NCI-H82 treated with DMSO at 0.1 percent for 48 hours (cell line): ENCODE data around the gene MTERF1.
"Not testable (repeated sequence)": the region's sequence is repeated elsewhere in the genome, so short reads cannot be mapped to it uniquely, and the experiment has no call there.

Source experiments
- DNase-seq: peaks from one replicate; lab custom pipeline; 2025; ENCODE audit not compliant: unreplicated experiment; lab: John Stamatoyannopoulos, UW

Gene MTERF1

DNA sequence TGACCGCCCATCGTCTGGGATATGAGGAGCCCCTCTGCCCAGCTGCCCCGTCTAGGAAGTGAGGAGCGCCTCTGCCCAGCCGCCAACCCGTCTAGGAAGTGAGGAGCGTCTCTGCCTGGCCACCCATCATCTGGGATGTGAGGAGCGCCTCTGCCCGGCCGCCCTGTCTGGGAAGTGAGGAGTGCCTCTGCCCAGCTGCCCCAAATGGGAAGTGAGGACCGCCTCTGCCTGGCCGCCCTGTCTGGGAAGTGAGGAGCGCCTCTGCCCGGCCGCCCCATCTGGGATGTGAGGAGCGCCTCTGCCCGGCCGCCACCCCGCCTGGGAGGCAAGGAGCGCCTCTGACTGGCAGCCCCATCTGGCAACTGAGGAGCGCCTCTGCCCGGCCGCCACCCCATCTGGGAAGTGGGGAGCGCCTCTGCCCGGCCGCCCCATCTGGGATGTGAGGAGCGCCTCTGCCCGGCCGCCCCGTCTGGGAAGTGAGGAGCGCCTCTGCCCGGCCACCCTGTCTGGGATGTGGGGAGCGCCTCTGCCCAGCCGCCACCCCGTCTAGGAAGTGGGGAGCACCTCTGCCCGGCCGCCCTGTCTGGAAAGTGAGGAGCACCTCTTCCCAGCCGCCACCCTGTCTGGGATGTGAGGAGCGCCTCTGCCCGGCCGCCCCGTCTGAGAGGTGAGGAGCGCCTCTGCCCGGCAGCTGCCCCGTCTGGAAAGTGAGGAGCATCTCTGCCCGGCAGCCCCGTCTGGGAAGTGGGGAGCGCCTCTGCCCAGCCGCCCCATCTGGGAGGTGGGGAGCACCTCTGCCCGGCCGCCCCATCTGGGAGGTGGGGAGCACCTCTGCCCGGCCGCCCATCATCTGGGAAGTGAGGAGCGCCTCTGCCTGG is 7.1 kb upstream of the MTERF1 start:
- not testable (repeated sequence) for DNase-seq

GRCh38 chr7:91883676-91884362 is 3.3 kb upstream of the MTERF1 start:
- DNase-seq: no peak

DNA sequence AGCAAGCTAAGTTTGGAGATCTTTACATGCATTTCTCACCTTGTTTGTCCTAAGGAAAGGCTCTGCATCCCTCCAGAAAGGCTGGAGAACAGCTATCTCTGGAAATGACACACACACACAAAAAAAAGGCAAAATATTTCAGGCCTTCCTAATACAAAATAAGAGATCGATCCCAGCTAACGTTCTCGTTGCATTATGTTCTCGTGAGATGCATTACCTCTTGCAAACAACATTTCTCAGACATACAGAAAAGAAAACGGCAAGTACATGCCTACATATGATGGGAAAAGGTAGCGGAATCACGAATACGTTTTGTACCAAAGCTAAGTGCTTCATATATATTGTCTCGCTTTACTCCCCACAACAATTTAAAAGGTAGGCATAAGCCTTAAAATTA is 488 bp downstream of the MTERF1 start:
- no peak for DNase-seq

DNA sequence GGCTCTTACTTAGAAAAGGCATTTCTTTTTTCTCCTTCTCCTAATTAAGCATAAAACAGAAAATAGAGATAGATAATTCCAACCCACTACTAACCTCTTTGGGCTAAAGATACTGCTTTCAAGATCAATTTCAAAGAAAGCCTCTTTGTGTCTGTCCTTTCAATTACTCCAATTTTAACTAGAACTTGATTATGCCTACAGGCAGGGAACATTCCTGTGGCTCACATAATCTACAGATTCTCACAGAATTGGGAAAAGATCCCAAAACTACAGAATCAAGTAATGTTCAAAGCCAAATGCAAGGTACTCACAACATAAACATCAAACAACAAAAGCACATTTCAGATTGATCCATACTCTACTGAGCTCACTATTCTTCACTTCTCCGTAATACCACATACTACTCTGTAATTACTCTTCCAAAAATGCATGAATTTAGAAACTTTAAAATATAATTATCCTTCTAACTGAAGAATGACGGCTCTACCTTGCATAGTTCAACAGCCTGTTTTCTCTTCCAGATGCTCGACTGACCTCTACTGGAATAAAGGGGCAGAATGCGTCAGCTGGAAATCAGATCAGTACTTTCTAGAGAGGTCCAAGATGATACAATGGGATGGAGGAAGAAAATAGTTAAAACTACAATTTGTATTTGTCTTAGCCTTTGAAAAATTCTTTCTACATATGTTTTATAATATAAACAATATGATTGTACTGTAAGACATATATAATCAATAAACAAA is 3.9 kb downstream of the MTERF1 start:
- DNase-seq: no peak

DNA sequence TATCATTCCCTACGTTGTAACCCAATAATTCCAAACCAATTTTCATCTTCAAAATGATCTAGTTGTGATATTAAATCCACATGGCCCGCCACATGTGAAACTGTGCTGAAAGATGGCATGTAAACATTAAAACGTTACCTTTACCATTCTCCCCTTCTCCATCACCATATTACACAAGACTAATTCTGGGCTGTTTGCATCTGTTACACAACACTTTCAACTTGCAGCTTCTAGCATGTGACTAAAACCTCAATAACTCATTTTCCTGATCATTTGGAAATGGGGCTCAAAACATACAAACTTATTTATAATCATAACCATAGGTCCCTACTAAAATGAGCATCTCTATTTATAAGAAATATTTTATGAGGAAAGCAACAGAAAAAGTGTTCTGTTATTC is 4.7 kb downstream of the MTERF1 start:
- no peak for DNase-seq

DNA sequence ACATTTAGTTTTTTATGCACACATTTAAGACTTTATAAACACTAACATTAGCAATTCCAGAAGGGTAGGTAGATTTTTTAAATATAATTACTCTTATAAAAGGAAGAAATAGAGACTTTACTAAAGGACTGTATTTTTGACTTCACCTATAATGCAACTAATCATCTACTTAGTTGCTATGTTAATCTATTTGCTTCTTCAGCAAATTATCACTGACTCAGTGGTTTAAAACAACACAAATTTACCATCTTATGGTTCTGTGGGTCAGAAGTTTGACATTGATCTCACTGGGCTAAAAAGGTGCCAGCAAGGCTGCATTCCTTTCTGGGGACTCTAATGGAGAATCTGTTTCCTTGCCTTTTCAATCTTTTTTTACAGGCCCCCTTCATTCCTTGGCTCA is 7.6 kb downstream of the MTERF1 start:
- no peak for DNase-seq

DNA sequence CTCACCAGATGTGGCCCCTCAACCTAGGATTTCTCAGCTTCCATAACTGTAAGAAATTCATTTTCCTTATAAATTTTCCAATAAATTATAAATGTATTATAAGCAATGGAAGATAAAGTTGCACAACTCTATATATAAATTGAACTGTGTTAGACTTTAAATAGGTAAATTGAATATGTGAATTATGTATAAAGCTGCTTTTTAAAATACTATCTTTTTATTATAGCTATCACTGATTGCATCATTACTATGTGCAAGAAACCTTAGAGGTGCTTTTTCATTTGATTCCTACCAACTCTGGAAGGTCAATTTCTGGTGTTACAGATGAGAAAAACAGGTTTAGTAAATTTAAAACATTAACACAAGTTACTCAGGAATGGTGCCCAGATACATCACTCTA is 8.4 kb downstream of the MTERF1 start:
- no peak for DNase-seq

GRCh38 chr7:91869661-91870060 is 10.8 kb downstream of the MTERF1 start:
- no peak for DNase-seq

DNA sequence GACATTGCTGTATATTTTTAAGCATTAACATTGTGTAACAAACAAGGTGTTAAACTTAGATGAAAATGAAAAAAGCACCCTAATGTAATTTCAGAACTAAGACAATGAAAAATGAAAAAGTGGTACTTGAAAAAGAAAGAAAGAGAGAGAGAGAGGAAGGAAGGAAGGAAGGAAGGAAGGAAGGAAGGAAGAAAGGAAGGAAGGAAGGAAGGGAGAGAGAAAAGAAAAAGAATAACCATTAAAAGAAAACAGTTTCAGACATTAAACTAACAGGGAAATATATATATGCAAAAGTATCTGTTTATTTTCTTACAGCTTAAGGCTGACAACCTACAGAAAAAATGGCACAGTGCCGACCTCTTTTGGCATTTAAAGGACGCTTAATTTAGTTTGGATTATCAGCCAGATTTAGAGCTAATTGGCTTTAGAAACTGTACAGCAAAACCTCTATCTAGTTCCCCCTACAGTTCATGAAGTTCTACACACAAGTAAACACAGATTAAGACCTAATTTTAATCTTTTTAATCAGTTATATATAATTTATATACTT is 13.8 kb downstream of the MTERF1 start:
- peak; percentile 90 for DNase-seq

DNA sequence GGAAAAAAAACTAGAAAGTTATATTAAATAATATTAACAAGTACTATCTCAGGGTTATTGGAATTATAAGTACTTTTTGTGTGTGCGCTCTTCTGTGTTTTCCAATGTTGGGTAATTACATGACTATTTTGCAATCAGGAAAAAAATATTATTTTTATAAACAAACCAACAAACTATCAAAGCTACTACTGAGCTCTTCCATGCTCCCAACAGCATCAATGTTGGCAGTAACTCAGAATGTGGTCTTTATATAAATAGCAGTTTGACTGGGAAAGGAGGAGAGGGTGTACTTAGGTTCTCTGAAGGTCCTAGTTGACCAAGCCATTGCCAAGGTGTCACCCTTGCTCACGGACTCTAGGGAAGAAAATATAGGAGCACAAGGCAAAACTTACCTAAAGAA is 15.0 kb downstream of the MTERF1 start:
- no peak for DNase-seq

- not testable (repeated sequence) for DNase-seq
Observed at GRCh38 chr7:91864604-91865003, 15.9 kb downstream of the MTERF1 start.

- DNase-seq: no peak
Observed at GRCh38 chr7:91864070-91864469, 16.4 kb downstream of the MTERF1 start.

DNA sequence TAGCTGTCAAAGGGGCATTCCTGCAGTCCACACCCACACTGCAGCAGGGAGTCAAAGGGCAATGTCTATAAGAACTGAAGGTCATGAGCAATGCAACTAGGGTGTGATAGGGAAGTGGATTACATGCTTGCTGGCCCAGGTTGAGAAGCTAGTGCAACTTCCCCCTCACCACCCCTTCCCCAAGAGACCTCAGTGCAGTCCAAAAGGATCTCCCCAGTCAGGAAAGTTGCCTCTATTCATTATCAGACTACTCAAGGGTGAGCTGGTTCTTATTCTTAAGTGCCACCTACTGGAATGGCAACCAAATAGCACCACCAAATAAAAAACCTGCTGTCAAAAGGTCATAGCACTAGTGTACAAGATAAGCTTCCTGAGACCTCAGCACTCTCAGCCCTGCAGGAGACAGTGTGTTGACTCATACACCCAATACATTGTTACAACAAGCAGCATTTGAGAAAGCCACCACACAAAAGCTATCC is 28.2 kb downstream of the MTERF1 start:
- DNase-seq: peak; percentile 16

DNA sequence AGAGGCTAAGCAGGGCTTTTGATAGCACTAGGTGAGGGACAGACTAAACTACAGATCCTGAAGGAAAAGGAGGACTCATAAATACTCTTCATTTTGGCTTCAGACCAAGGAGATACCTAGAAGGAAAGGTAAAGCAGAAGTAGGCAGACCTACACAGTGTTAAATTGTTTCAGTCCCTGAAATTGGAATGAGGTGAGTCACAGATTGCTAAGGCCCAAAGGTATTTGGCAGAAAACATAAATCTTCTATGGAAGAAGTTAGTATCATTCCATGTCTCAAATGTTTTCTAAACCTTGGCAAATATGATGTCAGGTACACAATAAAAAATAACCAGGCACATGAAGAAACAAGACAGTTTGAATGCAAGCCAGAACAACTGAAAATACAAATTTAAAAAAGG is 30.0 kb downstream of the MTERF1 start:
- DNase-seq: no peak

GRCh38 chr7:91847876-91848588 is 32.5 kb downstream of the MTERF1 start:
- peak; percentile 6 for DNase-seq

GRCh38 chr7:91847231-91847630 is 33.3 kb downstream of the MTERF1 start:
- no peak for DNase-seq

DNA sequence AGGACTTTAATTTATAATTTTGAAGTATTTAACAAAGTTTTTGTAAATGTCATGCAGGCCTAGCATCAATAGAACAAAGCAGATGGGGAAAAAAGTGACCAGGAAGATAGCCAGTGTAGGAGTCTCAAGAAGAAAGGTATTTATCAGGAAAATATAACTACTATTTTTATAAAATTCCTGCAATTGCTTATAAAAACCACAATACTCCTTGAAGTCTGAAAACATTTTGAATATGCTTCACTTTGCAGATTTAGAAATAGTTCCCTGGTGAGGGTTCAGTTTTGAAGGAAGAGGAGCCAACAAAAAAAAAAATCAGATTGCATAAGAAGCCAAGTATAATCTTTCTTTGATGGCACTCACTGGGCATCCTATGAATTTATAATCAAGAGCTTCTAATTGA is 34.1 kb downstream of the MTERF1 start:
- DNase-seq: no peak

DNA sequence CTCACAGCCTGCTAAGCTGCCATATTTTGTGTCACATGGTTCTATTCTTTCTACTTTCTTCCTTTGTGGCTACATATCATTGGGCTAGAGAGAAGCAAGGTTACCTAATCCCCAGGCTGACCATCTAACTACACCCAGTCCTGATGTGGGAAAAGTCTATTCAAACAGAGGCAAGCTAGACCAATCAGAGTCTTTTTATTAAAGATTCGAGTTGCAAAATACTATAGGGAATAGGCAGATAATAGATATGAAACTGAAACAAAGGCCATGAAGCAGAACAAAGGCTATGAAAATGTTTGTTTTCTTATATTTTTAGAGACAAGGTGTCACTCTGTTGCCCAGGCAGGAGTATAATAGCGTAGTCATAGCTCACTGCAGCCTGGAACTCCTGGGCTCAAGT is 36.7 kb downstream of the MTERF1 start:
- no peak for DNase-seq

DNA sequence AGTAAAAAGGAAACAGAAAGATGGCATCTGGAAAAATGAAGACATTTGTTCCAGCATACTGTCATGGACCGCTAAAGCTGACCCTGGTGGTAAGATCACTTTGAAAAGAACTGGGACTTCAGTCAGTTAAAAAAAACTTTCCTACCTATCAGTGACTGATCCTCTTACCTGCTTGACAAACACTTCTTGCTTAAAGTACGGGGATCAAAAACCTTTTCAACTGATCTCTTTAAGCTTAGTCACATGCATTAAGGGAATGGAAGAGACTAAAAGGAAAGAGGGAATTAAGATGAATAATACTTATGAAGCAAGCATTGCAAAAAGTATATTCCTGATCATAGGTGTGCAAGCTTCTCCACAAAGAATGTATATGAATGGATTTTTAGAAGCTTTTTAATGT is 42.1 kb downstream of the MTERF1 start:
- DNase-seq: no peak

DNA sequence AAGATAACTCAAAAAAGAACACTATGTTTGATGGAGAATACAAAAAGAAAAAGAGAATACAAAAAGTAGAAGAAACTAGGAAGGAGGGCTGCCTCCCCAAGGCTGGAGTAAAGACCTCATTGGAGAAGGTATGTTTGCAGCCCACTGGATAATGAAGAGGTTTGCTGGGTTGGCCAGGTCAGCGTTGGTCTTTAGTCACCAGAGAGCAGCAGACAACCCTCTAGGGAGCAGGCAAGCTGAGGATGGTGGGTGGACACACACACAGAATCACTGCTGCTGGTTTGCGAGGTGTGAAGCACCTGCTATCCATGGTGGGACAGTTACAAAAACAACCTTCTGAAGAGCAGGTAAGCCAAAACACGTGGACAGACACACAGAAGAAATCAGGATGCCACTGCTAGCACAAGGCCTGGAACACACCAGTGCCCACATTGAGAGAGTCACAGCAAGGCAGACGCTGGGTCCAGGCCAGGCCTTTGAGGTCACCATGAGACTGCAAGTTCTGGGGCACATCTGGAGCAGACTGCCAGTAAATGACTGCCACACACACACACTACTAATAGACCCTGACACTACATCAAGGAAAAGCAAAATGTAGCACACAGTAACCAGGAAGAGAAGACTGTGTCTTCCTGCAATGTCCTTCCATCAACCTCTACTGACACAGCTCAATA is 43.0 kb downstream of the MTERF1 start:
- DNase-seq: no peak
